NOMO-1 (cell line): ENCODE data around the gene RGS16.

Source experiments
- DNase-seq, 2 experiments: peaks; one replicate each; lab custom pipeline; 2025; ENCODE audit not compliant: unreplicated experiment in 2 of 2; lab: John Stamatoyannopoulos, UW

The RGS16 gene

GRCh38 chr1:182610606-182611194 lies 6.5 kb upstream of the RGS16 start:
- no peak for DNase-seq

DNA sequence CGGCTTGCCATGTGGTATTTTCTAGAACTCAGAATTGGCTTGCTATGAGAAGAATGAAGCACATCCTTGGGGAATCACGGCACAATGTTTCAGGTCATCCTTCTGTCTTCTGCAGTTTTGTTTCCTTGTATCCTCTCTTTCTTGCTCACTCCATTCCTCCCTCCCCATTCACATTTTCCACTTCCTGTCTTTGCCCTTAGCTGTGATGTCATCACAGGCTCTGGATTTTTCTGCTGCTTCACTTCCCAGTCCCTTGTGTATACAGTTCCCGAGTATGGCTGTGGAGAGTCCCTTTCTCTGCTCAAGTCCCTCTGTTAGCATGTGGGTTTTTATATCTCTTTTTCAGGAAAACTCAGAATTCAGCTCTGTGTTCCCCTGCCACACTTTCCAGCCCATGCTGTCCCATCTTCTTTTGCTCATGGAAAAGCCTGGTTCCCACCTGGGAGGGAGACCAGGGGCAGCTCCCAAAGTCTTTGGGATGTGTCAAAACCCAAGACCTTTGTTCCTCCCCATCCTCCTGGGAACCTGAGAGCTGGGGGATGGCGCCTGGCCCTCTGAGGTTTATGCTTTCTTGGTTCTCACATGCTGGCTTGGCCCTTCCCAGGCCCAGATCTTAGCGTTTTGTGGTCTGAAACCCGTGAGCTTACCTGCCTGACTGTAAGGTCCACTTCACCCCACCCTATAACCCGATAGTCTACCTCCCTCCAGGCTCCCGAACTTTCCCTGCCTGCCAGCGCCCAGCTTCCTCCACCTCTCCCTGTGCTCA lies 4.8 kb upstream of the RGS16 start:
- DNase-seq, result no peak

GRCh38 chr1:182608236-182608635 lies 4.0 kb upstream of the RGS16 start:
- no peak for DNase-seq

DNA sequence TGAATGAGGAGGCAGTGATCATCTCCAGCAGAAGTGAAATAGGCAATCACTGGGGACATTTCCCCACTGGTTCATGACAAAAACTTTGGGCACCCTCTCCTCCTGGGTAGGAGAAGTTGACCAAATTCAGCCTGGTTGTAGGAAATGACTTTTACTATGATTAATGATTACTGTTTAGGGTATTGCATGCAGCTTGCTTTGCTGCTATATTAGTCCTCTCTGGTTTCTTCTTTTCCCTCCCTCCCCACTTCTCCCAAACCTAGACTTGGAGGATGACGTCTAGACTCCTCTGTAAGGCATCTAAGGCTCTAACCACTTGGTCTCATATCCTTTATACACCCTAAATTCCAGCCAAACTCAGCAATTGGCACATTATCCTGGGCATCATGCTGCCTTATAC lies 3.4 kb upstream of the RGS16 start:
- DNase-seq, result no peak

GRCh38 chr1:182603646-182604174 lies 479 bp downstream of the RGS16 start:
- DNase-seq, result no peak

GRCh38 chr1:182602935-182603645 lies 1.1 kb downstream of the RGS16 start:
- DNase-seq, result no peak

GRCh38 chr1:182601913-182602312 lies 2.3 kb downstream of the RGS16 start:
- DNase-seq, result no peak

DNA sequence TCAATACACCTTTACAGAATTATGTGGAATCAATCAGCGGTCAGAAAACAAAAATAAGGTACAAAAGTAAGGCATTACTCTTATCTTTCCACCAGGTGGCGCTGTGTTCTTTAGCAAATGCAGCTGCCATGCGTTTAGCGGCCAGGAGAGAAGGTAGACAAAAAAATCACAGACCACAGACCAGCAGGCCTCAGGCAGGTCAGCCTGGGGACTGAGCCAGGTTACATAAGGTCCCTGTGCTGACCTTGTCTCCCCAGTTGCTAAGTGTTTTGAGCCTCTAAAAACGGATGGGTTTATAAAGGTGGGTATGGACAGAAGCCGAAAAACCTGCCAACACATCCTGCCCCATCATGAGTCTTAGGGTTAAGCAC lies 2.8 kb downstream of the RGS16 start:
- peak; percentile 45 to 72 for DNase-seq

GRCh38 chr1:182600745-182601415 lies 3.3 kb downstream of the RGS16 start:
- no peak for DNase-seq

DNA sequence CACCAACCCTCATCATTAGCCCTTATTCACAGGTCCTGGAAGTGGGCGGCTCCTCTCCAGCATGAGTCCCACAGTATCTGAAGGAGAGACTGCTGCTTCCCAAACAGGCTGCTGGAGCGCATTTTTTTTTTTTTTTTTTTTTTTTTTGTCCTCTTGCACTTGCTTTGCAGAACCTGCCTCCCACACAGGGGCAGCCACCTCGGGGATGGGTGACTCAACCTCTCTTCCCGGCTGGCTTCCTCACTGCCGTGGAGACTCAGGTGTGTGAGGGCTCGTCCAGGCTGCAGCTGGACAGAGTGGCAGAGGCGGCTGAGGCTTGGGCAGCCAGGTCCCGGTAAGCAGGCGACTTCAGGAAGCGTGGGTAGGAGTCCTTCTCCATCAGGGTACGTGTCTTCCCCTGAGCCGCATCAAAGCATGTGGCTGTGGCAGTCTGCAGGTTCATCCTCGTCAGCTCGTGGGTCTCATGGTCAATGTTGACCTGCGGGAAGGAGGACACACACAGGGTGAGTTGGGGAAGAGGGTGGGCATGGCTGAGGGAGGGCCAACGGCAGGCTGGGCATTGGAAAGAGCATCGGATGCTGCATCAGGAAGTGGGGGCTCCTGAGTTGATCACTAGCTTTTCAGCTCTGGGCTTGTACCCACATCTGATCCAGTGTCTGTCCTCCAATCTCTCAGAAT lies 4.0 kb downstream of the RGS16 start:
- DNase-seq, result no peak

GRCh38 chr1:182599339-182599738 lies 4.8 kb downstream of the RGS16 start:
- no peak for DNase-seq

- DNase-seq, result no peak
Observed at GRCh38 chr1:182598296-182598695, 5.9 kb downstream of the RGS16 start.

DNA sequence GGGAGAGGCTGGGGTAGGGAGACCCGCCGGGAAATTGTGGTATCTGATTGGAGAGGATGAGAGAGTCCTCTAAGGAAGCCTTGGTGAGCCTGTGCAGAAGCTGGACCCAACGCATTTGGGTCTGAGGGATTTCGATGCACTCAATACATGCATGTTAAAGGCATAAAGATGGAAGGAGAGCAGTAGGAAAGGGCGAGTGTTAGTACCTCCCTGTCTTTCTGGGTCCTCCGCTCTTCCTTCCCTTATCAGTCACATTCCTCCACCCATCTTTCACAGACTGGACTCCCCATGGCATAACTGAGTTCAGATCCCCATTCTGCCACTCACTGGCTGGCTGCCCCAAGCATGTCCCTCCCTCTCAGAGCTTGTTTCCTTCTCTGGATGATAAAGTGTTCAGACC lies 7.3 kb downstream of the RGS16 start:
- DNase-seq, result no peak

DNA sequence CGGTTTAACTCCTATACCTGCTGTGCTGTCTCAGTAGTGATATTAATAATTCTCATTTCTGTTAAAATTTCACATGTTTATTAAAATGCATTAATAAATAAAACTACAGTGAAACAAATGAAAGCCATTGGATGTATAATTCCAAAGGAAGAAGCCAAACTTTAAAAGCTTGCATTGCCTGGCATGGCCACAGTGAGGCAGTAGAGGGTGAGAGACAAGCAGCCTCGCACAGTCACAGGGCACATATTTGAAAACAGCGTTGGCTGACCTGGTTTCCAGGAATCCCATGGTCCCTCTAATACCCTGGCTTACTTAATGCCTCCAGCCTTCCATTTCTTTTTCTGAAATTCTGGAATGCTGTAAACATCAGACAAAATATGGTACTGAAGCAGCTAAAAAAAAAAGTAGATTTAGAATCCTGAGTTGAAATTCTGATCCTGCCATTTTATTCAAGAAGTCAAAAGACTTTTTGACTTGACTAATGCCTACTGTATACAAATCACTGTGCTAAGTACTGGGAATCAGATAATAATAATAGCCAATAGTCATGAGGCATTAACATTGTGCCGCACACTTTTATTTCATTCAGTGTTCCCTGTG lies 8.4 kb downstream of the RGS16 start:
- peak; percentile 18 to 43 for DNase-seq

GRCh38 chr1:182589931-182590330 lies 14.3 kb downstream of the RGS16 start:
- DNase-seq, result no peak

- no peak for DNase-seq
Observed at GRCh38 chr1:182589520-182589919, 14.7 kb downstream of the RGS16 start.

DNA sequence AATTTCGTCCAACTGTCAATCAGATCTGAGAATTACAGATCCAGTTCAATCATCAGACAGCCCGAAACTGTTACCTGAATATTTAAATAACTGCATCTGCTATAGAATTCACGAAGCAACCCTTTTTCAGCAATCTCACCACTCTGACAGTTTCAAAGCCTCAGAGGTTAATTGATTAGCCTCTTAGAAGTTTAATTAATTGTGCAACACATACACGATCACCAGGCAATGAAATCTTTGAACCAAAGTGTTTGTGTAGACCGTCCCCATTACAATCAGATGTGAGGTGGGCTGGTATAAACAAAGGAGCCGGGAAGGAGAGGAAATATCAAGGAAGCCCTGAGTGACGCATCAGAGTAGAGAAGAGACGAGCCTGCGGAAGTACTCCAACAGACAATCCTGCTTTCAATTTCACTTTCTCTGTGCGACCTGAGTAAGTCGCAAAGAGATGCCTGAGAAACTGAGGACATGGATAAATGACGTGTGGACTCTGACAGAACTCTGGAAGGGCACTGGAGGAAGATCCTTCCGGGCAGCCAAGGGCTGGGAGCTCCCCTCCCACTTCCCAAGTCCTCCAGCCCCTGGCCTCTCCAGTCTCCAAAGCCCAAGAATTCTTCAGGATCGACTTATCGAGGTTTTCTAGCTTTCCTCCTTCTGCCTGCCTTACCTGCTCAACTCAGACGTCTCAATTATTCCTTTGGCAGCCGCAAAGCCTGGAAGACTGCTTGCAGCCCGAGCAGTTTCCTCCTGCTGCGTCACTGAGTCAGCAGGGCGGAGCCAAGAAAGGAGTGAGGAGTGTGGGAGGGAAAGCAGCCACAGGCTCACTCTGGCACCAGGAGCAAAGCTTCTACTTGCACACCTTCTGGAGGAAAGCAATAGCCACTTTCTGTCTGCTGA lies 15.4 kb downstream of the RGS16 start, which contains the start of gene RNASEL:
TSS of gene RNASEL (minus strand) at position 757 of the 897 bp plus-strand sequence. CDS start 2,450 bp downstream, outside the sequence.
- peak; percentile 11 to 72 for DNase-seq

GRCh38 chr1:182587666-182588499 lies 16.3 kb downstream of the RGS16 start:
- DNase-seq, result peak in 1 of 2 experiments; percentile 19
